Esophagus squamous epithelium (tissue), 4 donors: Measurements from ENCODE around the gene CBLB.

Experiments
- CTCF ChIP-seq, 6 experiments: fragments of 450-650 bp in 4 of 6; fragments of 200-600 bp in 2 of 6; sonication (generic) in 2 of 6; IDR thresholded peaks; one replicate each; pipeline ENCODE4 v1.5.1; 2016 to 2019; ENCODE audit warnings: antibody characterized with exemption in 6 of 6, mild to moderate bottlenecking in 4 of 6, moderate library complexity in 4 of 6
- POLR2A ChIP-seq, 4 donors: fragments of 450-650 bp; IDR thresholded peaks; one replicate each; pipeline ENCODE4 v1.6.1; 2017; ENCODE audit warnings: antibody characterized with exemption in 4 of 4, mild to moderate bottlenecking in 4 of 4, moderate library complexity in 3 of 4

GRCh38 chr3:105827959-105828358, 40.9 kb downstream of the CBLB start:
- TF ChIP-seq CTCF (IDR thresholded peaks at IDR 0.05) (peak in 2 of 6 experiments; percentile 27 to 52), POLR2A (IDR thresholded peaks at IDR 0.05) (no peak)
